Measurements from ENCODE around the gene SPINDOC. TPM values are rescaled to one million over a fixed set of nuclear protein-coding genes. Genes with fewer than 3 reads are reported as not detected.
"Not testable (repeated sequence)": the region's sequence is repeated elsewhere in the genome, so short reads cannot be mapped to it uniquely, and the experiment has no call there.

SPINDOC gene
- polyA plus RNA-seq, 12 donors: 13.6 to 43.1 (median 21.0) TPM; not detected in 1

GRCh38 chr11:63782749-63783148, 30.5 kb upstream of the SPINDOC start:
- DNase-seq: no peak

DNA sequence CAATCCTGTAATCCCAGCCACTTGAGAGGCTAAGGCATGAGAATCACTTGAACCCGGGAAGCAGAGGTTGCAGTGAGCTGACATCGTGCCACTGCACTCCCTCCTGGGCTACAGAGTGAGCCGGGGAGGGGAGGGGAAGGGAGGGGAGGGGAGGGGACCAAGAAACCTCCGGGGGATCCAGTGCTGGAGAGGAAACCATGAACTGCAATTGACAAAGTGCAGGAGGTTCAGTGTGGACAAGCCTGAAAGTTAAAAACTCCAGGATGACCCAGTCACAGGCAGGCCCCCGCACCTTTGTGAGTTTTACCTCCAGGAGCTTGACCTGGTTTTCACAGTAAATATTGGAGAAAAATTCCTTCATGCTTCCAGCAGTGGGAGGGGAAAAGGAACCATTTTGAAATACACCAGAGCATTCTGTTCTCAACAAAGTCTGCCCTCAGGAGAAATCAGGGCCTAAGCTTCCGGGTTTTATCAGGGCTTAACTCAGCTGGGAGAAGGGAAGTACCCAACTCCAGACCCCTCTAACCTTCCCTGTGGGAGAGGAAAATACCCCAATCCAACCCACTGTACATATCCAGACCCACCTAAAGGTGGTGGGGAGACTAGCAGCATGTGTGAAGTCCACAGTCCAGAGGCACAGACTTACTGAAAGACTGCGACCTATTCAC, 29.2 kb upstream of the SPINDOC start:
- no peak for DNase-seq

DNA sequence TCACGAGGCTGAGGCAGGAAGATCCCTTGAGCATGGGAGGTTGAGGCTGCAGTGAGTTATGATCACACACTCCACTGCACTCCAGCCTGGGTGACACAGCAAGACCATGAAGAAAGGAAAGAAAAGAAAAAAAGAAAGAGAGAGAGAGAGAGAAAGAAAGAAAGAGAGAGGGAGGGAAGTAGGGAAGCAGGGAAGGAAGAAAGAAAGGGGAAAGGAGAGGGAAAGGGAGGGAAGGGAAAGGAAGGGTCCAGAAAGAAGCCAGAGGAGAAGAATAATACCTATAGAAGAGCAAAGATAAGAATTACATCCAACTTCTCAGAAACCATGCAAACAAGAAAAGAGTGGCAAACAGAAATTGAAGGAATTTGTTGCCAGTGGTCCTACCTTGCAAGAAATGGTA, 27.4 kb upstream of the SPINDOC start:
- no peak for DNase-seq

DNA sequence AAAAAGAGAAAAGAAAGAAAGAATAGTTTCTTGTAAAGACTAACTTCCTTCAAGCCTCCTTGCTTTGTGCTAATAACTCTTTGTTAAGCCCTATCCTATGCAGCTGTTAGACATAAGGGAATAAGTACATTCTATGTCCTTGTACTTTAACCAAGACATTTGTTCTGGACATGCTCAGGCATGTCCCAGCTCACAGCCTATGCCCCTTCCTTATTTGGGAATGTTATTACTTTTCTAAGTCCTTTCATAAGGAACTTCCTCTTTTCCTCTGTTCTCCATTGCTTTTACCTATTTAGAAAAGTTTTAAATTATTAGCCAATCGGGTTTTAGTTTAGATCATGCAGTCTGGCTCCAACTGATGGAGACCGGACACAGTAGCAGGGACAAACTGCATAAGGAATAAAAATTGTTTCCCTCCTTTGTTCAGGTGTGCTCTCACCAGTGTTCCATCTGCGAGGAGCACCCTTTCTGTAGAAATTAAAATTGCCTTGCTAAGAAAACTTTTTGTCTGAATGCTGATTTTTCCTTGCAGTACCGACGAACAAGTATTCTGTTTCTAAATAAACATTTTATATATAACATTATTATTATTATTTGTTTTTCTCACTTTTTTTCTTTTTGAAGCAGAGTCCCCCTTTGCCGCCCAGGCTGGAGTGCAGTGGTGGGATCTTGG, 21.6 kb upstream of the SPINDOC start:
- no peak for DNase-seq

- DNase-seq: no peak
Observed at GRCh38 chr11:63793161-63793560, 20.1 kb upstream of the SPINDOC start.

- no peak for DNase-seq
Observed at GRCh38 chr11:63795066-63795465, 18.2 kb upstream of the SPINDOC start.

DNA sequence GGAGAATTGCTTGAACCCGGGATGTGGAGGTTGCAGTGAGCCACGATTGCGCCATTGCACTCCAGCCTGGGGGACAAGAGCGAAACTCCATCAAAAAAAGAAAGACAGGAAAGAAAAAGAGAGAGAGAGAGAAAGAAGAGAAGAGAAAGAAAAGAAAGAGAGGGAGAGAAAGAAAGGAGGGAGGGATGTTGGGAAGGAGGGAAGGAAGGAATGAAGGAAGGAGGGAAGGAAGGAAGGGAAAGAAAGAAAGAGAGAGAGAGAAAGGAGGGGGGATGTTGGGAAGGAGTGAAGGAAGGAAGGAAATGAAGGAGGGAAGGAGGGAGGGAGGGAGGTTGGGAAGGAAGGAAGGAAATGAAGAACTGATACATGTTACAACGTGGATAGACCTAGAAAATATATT, 12.3 kb upstream of the SPINDOC start:
- DNase-seq: no peak

- no peak for DNase-seq
Observed at GRCh38 chr11:63802637-63803414, 10.4 kb upstream of the SPINDOC start.

DNA sequence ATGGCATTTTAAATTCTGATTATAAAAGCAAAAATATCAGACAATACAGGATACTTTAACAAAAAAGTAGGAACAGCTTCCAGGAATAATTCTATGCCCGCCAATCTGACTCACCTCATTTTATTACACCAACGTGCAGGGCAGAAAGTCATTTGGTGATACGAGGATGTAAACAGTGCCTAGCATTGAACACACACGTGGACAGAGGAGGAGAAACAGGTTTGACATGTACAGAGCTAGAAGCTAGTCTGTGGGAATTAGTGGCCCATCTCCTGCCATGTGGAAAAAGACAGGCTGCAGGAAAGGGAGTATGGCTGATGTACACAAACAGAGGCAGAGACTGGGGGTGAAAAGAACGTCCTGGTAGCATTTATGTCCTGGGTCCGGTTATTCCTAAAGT, 9.0 kb upstream of the SPINDOC start:
- no peak for DNase-seq

DNA sequence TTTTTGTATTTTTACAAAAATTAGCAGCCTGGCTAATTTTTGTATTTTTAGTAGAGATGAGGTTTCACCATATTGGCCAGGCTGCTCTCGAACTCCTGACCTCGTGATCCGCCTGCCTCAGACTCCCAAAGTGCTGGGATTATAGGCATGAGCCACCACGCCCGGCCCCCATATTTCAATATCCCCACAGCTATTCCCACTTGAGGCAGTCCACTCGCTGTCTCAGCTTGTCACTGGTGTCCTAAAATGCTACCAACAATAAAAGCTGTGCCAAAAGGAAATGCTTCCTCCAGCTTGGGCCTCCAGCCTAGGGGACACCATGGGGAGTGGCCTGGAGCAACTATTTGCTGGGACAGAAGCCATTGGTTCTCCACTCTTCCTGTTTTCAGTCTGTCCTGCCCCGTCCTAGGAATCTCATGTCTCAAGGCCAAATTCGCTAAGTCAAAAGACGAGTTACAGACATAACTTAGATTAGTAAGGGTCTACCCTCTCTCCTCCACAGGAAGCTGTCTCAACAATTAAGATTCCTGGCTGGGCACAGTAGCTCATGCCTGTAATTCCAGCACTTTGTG, 7.3 kb upstream of the SPINDOC start:
- no peak for DNase-seq

GRCh38 chr11:63810383-63810782, 2.9 kb upstream of the SPINDOC start:
- DNase-seq: not testable (repeated sequence)

DNA sequence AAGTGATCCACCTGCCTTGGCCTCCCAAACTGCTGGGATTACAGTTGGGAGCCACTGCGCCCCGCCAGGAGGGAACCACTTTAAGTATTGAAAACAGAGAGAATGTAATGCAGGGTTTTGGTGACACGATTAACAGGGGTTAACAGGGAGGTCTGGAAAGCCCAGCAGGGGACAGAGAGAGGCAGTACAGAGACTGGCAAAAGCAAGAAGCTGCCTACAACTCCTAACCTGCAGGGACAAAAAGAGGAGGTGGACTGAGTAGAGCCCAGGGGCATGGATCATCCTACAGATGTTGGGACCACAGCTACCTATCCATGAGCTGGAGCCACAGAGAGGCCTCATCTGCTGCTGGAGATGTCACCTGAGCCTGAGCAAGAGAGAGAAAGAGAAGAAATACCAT, 1.7 kb upstream of the SPINDOC start:
- no peak for DNase-seq

DNA sequence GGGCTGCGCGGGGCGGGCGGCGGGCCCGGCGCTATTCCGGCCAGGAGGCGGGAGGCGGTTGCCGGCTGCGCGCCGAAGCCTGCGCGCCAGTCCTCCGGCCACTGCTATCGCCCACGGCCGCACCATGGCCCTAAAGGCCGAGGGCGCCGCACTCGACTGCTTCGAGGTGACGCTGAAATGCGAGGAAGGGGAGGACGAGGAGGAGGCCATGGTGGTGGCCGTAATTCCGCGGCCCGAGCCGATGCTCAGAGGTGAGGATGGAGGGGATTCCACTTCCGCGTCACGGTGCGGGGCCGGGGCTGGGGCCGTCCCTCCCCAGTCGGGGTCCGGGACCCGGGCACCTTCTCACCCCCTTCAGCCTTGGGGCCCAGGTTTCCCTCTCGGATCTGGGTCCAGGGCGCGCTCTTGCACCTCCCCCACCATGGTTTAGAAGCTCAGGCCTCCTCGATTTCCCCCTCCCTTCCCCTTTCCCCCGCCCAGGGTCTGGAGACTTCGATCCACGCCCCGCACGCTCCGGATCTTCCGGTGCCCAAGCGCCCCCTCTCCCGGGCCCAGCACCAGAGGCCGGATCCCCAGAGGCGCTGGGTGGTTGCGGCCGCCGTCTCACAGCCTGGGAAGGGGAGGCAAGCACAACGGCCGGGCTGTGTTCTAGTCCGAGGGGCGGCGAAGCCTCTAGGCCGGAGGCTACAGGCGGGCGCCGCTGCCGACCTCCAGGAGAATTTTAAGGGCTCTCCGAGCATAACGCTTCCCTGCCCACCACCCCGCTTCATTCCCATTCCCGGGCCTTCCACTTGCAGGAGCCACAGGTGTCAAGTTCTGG, 517 bp downstream of the SPINDOC start:
- peak; percentile 49 for DNase-seq

- DNase-seq: no peak
Observed at GRCh38 chr11:63814383-63814736, 1.1 kb downstream of the SPINDOC start.

GRCh38 chr11:63816166-63816565, 2.9 kb downstream of the SPINDOC start:
- DNase-seq: no peak

DNA sequence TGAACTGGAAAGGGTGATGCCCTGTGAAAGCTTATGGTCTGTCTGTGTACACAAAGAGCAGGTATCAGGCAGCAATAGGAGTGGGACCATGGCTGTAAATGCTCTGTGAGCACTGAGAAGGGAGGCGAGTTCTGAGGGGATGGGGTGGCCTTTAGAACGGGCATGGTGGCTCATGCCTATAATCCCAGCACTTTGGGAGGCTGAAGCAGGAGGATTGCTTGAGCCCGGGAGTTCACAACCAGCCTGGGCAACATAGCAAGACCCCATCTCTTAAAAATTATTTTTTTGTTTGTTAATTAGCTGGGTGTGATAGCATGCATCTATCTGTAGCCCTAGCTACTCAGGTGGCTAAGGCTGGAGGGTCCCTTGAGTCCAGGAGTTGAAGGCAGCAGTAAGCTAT, 3.5 kb downstream of the SPINDOC start:
- no peak for DNase-seq

GRCh38 chr11:63817758-63818498, 4.7 kb downstream of the SPINDOC start:
- DNase-seq: no peak

GRCh38 chr11:63818609-63819008, 5.4 kb downstream of the SPINDOC start:
- DNase-seq: no peak

DNA sequence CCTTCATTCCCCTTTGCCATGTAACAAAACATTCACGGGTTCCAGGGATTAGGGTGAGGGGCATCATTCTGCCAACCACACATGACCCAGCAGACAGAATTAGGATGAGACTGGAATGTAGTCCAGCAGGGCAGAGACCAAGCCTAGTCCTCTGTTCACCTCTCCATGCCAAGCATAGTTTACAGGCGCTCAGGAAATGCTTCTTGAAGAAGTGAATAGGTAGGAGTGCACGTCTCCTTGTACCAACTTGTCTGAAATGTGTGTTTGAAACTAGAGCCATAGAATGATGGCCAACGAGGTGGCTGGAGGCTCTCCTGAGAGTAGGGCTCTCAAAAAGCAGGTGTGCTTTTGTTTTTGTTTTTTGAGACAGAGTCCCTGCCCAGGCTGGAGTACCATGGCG, 8.2 kb downstream of the SPINDOC start:
- no peak for DNase-seq

DNA sequence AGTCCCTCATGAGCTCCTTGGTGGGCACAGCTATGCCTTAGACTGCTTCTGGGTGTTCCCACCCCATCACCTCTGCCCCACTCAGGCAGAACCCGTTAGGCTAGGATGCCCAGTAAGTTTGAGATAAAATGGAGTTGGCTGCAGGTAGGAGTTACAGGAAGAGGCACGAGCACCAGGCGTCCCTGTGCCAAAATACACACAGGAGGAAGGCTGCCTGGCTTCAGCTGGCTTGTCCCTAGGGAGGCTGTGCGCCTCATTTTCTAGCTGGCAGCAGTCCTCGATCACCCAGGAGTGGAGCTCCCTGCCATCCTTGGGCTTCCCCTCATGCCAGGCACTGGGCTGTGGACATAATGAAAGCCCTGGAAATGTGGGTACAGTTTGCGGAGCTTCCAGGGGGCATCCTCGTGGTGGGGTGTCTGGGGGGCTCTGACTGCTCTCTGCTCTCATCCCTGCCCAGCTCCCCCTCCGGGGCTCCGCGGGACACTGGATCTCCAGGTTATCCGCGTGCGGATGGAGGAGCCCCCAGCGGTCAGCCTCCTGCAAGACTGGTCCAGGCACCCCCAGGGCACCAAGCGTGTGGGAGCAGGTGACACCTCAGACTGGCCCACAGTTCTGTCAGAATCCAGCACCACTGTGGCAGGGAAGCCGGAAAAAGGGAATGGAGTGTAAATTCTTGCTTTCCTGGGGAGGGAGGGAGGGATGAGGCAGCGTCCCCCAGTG, 13.4 kb downstream of the SPINDOC start:
- no peak for DNase-seq
